IPS-18c (cell line): Measurements from ENCODE around the gene PAX8.
"Not testable (repeated sequence)": the region's sequence is repeated elsewhere in the genome, so short reads cannot be mapped to it uniquely, and the experiment has no call there.

Source experiments
- H3K4me3 ChIP-seq: 2 replicates; pipeline ENCODE4 v1.7.0; 2013; ENCODE audit warnings: low read depth, mild to moderate bottlenecking, low read length, moderate library complexity; ENCODE audit not compliant: insufficient read depth
- H3K9me3 ChIP-seq: one replicate; pipeline ENCODE4 v1.6.1; 2013; ENCODE audit warnings: mild to moderate bottlenecking, low read length, moderate library complexity; ENCODE audit not compliant: control insufficient read depth, insufficient read depth

Gene PAX8

DNA sequence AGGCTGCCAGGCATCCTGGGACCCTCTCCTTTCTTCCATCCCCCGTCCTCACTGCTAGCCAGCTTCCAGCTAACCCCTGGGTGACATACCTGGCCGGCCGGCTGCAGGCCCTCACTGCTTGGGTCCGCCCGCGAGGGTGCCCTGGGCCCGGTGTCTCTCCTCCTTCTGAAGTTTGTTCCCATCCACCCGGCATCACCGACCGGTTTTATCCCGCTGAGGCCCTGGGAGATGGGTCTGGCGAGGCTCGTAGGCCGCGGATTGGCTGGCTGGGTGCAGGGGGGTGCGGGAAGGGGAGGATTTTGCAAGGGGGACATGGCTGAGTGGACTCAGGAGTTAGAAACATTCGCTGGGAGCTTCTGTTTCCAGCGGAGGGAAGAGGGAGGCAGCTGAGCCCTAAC, at the start of gene PAX8:
PAX8 (minus strand) TSS at position 180 of the 398 bp plus-strand sequence. CDS start 527 bp downstream, outside the sequence.
- peak within 1 kb of the TSS; percentile 56 for H3K4me3 ChIP-seq

DNA sequence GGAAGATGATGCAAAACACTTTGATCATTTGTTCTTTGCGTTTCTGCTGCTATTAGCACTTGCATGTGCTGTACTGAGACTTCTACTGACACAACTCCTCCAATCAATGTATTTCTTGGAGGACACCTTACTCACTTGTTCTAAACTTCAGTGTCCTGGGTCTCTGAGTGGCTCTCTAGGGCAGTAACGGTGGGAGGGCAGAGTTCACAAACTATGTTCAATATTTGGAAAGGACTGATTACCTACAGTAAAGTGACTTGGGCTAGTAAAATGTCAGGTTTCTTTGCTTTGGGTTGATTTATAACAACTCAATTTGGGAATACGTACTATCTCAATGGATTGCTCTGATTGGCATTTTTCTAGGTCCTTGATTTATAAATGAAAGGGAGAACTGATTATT, 49.3 kb upstream of the PAX8 start:
- no peak overlapping the region for H3K4me3 ChIP-seq

More for the DNA sequence above, at the start of gene PAX8:
- peaks cover 6% of the 10 kb centered on the region for H3K9me3 ChIP-seq

DNA sequence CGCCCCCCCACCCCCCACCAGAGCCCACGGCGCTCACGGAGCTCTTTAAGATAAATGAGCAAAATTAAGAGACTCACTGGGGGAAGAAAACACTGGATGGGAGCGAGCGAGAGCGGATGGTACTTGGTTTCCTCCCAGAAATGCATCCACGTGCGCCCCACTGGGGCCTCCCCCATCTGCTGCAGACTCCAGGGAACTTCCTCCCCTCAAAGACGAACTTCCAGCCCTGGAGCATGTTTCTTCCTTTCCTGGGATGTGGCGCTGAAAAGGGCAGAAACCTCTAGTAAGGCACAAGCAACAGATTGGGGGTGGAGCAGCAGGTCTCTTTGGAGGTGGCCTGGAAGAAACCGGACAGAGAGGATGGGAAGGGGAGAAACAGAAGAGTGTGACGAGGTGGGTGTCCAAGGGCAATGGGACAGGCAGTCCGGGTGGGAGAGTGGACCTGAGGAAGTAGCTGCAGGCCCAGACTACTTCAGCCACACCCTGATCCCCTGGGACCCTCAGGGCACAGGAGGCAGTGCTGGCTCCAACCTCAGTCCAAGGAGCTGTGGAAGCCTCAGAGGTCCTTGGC, 46.5 kb upstream of the PAX8 start:
- H3K4me3 ChIP-seq = peak overlapping the region; percentile 52; the same call in 1 of the 2 replicates
- H3K9me3 ChIP-seq = not testable (repeated sequence)

More for the DNA sequence above, 49.3 kb upstream of the PAX8 start:
- H3K9me3 ChIP-seq = no peaks in the 10 kb centered on the region

DNA sequence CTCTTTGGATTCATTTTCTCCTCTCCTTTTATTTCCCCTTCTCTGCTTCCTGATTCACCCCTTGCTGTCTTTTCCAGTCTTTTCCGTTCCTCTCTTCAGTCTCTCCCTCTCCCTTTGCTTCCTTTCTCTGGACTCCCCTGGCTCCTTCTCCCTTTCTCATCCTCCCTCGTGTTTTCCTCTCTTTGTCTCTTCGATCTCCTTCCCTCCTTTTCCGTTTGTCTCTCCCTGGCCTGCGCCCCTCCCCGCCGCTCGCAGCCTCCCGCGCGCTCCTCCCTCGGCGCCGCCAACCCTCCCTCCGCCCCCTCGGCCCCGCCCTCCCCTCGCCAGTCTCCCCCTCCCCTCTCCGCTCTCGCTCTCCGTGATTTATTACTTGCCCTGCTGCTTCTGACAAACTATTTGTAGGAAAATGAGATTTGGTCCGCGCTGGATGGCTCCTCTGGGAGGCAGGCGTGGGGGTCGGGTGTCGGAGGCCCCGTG, 46.0 kb upstream of the PAX8 start:
- H3K9me3 ChIP-seq = no peaks in the 10 kb centered on the region
- peak overlapping the region; percentile 52; the same call in 1 of the 2 replicates for H3K4me3 ChIP-seq

DNA sequence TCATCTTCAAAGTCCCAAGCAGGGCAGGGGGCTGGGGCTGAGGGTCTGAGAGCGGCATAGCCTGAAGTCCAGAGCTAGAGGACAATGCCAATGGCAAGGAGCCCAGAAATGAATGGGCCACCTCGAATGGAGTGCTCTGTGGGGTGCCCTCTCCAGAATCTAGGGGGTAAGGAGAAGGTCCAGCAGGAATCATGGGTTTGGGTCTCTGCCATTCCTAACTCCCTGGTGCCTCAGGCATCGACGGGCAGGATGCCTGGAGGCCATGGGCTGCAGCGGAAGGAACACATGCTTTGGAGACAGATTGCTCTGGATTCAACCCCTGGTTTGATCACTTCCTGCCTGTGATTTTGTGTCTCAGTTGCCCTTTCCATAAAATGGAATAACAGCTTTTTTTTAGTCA, 44.4 kb upstream of the PAX8 start:
- H3K9me3 ChIP-seq, H3K4me3 ChIP-seq: not testable (repeated sequence)

- not testable (repeated sequence) for H3K4me3 ChIP-seq, H3K9me3 ChIP-seq
These were observed 41.4 kb upstream of the PAX8 start for GRCh38 chr2:113320106-113320505.

DNA sequence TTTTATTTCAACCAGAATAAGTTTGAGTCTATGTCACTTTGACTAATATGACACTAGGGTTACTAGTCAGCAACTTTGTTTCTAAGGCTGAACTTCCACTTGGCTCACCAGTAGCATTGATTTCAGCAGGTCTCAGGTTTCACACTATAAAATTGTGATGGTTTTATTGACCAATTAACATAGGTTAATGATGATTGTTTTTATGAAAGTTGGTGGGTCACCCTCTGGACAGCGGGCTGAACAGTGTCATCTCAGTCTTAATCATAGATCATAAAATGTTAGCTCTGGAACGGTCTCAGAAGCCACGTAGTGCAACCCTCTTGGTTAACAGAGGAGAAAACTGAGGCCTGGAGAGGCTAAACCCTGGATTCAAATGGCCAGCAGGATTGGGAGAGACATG, 40.2 kb upstream of the PAX8 start:
- not testable (repeated sequence) for H3K4me3 ChIP-seq, H3K9me3 ChIP-seq

GRCh38 chr2:113316085-113316484, 37.4 kb upstream of the PAX8 start:
- H3K9me3 ChIP-seq = no peaks in the 10 kb centered on the region
- no peak overlapping the region for H3K4me3 ChIP-seq

- not testable (repeated sequence) for H3K9me3 ChIP-seq, H3K4me3 ChIP-seq
These were observed 35.9 kb upstream of the PAX8 start for GRCh38 chr2:113314663-113315062.

- not testable (repeated sequence) for H3K9me3 ChIP-seq, H3K4me3 ChIP-seq
These were observed 35.5 kb upstream of the PAX8 start for GRCh38 chr2:113314176-113314575.

DNA sequence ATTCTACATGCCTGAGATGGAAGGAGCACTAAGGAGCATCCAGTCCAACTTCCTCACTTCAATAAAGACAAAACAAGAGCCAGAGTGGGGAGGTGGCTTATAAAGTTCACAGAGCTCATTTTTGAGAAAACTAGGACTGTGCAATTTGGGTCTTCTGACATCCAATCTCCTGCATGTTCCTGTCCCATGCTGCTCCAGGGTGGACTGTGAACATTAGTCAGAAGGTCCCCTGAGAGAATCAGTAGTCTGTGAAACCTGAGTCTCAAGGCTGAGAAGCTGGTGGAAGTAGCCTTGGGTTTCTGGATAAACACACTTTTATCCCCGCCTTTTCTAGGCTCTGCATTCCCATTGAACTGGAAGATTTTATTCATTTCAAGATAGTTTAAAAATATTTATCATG, 33.1 kb upstream of the PAX8 start:
- not testable (repeated sequence) for H3K9me3 ChIP-seq, H3K4me3 ChIP-seq

DNA sequence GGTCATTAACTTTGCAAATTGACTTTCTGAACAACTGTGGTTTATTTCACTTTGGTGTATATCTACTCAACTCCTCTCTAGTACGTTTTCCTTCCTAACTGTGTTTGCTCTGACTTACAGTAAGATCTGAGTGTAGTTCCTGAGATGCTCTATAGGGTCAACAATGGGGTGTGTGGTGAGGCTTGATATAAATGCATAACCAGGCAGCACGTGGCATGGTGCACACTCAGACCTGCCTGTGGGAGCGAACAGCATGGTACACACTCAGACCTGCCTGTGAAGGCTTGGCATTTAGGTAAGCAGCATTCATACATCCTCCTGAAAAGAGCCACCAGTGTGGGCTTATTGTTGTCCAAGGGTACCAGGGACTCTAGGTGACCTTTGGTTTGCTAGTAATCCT, 32.5 kb upstream of the PAX8 start:
- not testable (repeated sequence) for H3K9me3 ChIP-seq, H3K4me3 ChIP-seq

DNA sequence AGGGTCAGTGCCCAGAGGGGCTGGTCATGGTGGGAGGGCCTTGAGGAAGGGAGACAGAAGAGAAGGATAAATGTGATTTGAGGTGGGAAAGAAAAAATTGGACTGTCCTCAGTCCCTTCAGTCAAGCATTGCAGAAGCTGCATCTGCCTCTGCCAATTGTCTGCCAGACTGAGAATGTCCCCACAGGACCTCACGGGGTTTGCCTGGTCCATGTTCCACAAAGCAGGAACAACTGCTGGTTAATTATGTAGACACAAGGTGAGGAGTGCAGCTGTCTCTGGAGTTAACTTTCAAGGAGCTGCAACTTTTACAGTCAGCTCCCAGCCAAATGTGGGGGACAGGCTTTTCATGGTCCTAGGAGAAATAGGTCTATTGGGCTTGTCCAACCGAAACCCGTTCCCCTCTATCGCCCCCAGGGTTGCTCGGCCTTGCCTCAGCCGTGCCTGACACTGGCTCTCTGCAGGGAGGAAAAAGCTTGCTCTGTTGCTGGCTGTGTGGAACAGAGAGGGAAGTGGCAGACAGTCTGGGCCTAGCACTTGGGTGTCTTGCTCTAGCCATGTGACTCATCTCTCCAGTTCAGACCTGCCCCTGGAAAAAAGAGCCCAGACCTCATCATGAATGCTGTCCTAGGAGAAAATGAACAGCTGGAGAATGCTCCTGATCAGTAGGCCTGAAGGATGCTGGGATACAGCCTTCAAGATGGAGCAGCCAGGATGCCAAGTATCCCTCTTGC, 31.1 kb upstream of the PAX8 start:
- peaks cover under 1% of the 10 kb centered on the region for H3K9me3 ChIP-seq
- H3K4me3 ChIP-seq = no peak overlapping the region

- H3K9me3 ChIP-seq, H3K4me3 ChIP-seq: not testable (repeated sequence)
These were observed 30.1 kb upstream of the PAX8 start for GRCh38 chr2:113308784-113309183.

DNA sequence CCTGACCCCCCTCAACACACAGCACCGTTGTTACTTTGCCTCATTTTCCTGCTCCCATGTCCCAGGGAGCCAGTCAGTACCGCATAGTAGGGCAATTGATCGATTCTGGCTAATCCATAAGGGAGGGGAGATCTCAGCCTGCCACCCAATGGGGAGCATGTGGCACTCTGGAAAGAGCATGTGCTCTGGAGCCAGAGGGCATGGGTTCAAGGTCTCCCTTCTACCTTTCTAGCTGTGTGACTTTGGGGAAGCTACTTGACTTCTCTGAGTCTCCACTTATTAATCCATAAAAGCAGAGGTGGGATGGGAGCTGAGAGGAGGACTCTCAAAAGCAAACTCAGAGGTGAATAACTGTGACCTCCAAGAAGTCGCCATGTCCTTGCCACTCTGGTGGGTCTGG, 27.5 kb upstream of the PAX8 start:
- not testable (repeated sequence) for H3K9me3 ChIP-seq, H3K4me3 ChIP-seq

GRCh38 chr2:113305749-113306148, 27.0 kb upstream of the PAX8 start:
- not testable (repeated sequence) for H3K9me3 ChIP-seq, H3K4me3 ChIP-seq

DNA sequence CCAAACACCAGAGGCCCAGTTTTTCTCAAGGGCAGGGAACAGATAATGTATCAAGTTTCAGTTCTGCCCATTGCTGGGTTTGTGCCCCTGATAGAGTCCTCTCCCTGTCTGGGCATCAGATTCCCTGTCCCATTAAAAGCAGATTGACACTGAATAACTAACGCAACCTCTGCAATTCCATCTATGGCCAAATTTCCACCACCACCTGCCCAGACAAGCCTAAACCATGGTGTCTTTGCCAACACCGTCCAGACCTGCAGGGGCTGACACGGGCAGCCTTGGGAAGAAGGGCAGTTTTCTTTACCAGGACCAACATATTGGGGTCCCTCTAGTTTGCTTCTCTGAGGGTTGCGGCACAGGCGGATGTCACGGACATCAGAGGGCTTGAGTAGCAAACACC, 26.4 kb upstream of the PAX8 start:
- H3K9me3 ChIP-seq = peaks cover 3% of the 10 kb centered on the region
- no peak overlapping the region for H3K4me3 ChIP-seq

GRCh38 chr2:113304702-113305101, 26.0 kb upstream of the PAX8 start:
- peaks cover 3% of the 10 kb centered on the region for H3K9me3 ChIP-seq
- H3K4me3 ChIP-seq = no peak overlapping the region
